Measurements from ENCODE around the gene CHD5. TPM values are rescaled to one million over a fixed set of nuclear protein-coding genes. Genes with fewer than 3 reads are reported as not detected.

CHD5 gene
- polyA plus RNA-seq, 1 donor from 2014 or later = 22.0 TPM

DNA sequence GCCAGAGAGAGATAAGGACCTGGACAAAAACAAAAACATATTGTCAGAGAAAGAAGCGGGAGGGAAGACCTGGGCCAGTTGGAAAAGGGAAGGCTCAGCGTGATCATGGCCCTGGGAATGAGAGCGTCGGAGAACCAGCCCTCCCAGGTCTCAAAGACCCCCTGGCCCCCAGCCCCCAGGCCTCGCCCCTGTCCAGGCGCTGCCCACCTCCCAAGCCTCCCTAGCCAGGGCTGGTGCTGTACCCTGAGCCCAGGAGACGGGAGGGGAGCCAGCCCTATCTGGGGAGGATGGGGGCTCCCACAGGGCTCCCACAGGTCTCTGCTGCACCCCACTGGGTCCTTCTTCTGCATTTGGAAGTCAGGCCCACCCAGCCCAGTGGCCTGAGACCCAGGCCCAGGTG, 15.1 kb downstream of the CHD5 start:
- Histone ChIP-seq H3F3A (ENCODE audit: insufficient read depth, low read length, poor library complexity, severe bottlenecking) (no peaks in the 10 kb centered on the region), H3K27ac (ENCODE audit: low read length) (peak overlapping the region; percentile 96), H3K9ac (ENCODE audit: low read length) (peak overlapping the region; percentile 74), H3K4me2 (ENCODE audit: low read length) (no peak overlapping the region), H3K4me3 (ENCODE audit: low read length) (peak overlapping the region; percentile 50), H3K9me2 (ENCODE audit: insufficient read depth, low read length) (no peaks in the 10 kb centered on the region), H2AFZ (ENCODE audit: low read depth, low read length) (peak overlapping the region; percentile 24), H3K27me3 (ENCODE audit: insufficient read depth, low read depth, low read length) (no peaks in the 10 kb centered on the region), H3K9me3 (ENCODE audit: low read length) (no peaks in the 10 kb centered on the region), H3K36me3 (ENCODE audit: insufficient read depth, low read length) (no peaks in the 10 kb centered on the region), H4K20me1 (ENCODE audit: insufficient read depth) (no peaks in the 10 kb centered on the region), H3K79me2 (replicated peaks; ENCODE audit: insufficient read depth, low read length) (no peaks in the 10 kb centered on the region)
- TF ChIP-seq EZH2 (IDR thresholded peaks at IDR 0.05; ENCODE audit: borderline replicate concordance, insufficient read depth, low read length, poor library complexity, severe bottlenecking) (no peak), RAD21 (conservative IDR thresholded peaks at IDR 0.05) (no peak), POLR2AphosphoS5 (IDR thresholded peaks at IDR 0.05) (no peak), SMC3 (conservative IDR thresholded peaks at IDR 0.05; ENCODE audit: poor library complexity) (no peak), MXI1 (conservative IDR thresholded peaks at IDR 0.05; ENCODE audit: poor library complexity, severe bottlenecking) (no peak), TAF1 (IDR thresholded peaks at IDR 0.05; ENCODE audit: low read depth) (no peak), EP300 (conservative IDR thresholded peaks at IDR 0.05; ENCODE audit: poor library complexity, severe bottlenecking) (no peak)
- TF ChIP-seq, protein P1, sequence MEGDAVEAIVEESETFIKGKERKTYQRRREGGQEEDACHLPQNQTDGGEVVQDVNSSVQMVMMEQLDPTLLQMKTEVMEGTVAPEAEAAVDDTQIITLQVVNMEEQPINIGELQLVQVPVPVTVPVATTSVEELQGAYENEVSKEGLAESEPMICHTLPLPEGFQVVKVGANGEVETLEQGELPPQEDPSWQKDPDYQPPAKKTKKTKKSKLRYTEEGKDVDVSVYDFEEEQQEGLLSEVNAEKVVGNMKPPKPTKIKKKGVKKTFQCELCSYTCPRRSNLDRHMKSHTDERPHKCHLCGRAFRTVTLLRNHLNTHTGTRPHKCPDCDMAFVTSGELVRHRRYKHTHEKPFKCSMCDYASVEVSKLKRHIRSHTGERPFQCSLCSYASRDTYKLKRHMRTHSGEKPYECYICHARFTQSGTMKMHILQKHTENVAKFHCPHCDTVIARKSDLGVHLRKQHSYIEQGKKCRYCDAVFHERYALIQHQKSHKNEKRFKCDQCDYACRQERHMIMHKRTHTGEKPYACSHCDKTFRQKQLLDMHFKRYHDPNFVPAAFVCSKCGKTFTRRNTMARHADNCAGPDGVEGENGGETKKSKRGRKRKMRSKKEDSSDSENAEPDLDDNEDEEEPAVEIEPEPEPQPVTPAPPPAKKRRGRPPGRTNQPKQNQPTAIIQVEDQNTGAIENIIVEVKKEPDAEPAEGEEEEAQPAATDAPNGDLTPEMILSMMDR (IDR thresholded peaks at IDR 0.05; ENCODE audit: poor library complexity, severe bottlenecking) = no peak
- TF ChIP-seq, protein P2, sequence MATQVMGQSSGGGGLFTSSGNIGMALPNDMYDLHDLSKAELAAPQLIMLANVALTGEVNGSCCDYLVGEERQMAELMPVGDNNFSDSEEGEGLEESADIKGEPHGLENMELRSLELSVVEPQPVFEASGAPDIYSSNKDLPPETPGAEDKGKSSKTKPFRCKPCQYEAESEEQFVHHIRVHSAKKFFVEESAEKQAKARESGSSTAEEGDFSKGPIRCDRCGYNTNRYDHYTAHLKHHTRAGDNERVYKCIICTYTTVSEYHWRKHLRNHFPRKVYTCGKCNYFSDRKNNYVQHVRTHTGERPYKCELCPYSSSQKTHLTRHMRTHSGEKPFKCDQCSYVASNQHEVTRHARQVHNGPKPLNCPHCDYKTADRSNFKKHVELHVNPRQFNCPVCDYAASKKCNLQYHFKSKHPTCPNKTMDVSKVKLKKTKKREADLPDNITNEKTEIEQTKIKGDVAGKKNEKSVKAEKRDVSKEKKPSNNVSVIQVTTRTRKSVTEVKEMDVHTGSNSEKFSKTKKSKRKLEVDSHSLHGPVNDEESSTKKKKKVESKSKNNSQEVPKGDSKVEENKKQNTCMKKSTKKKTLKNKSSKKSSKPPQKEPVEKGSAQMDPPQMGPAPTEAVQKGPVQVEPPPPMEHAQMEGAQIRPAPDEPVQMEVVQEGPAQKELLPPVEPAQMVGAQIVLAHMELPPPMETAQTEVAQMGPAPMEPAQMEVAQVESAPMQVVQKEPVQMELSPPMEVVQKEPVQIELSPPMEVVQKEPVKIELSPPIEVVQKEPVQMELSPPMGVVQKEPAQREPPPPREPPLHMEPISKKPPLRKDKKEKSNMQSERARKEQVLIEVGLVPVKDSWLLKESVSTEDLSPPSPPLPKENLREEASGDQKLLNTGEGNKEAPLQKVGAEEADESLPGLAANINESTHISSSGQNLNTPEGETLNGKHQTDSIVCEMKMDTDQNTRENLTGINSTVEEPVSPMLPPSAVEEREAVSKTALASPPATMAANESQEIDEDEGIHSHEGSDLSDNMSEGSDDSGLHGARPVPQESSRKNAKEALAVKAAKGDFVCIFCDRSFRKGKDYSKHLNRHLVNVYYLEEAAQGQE (IDR thresholded peaks at IDR 0.05; ENCODE audit: borderline replicate concordance) = no peak

DNA sequence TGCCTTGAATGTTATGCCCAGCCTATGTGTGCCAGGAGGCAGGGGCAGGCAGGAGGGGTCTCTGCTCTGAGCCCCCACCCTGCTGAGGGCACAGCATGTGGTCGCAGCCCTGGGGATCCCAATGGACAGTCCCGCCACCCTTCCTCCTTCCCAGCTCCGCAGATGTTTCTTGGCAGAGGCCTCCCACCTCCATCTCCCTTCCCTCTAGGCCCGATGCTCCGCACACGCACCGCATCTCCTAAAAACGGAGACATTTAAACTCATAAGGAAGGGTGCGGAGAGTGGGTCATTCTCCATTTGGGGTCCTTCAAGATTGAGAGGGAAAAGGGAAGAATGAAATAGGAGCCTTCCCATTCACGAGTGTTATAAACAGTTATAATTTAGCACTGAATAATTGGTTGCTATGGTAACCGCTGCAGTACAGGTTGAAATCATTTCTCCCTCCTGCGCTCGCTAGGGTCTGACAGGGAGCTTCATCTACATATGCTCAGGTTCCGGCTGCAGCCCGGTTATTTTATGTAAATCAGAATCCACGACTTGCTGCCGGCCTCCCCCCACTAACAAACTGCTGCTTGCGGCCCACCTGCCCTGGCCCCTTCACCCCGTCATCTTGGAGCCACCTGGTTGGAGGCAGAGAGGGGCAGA, 16.0 kb downstream of the CHD5 start:
- no peaks in the 10 kb centered on the region for H3K36me3 ChIP-seq (ENCODE audit: insufficient read depth, low read length)
- no peaks in the 10 kb centered on the region for H3K79me2 ChIP-seq (replicated peaks; ENCODE audit: insufficient read depth, low read length)
- H3K9ac ChIP-seq (ENCODE audit: low read length) = peak overlapping the region; percentile 74
- peak overlapping the region; percentile 50 for H3K4me3 ChIP-seq (ENCODE audit: low read length)
- no peaks in the 10 kb centered on the region for H3K27me3 ChIP-seq (ENCODE audit: insufficient read depth, low read depth, low read length)
- H3F3A ChIP-seq (ENCODE audit: insufficient read depth, low read length, poor library complexity, severe bottlenecking) = no peaks in the 10 kb centered on the region
- no peaks in the 10 kb centered on the region for H4K20me1 ChIP-seq (ENCODE audit: insufficient read depth)
- TF ChIP-seq EP300 (conservative IDR thresholded peaks at IDR 0.05; ENCODE audit: poor library complexity, severe bottlenecking) (peak; percentile 50), SMC3 (conservative IDR thresholded peaks at IDR 0.05; ENCODE audit: poor library complexity) (no peak), EZH2 (IDR thresholded peaks at IDR 0.05; ENCODE audit: borderline replicate concordance, insufficient read depth, low read length, poor library complexity, severe bottlenecking) (no peak), POLR2AphosphoS5 (IDR thresholded peaks at IDR 0.05) (no peak), MXI1 (conservative IDR thresholded peaks at IDR 0.05; ENCODE audit: poor library complexity, severe bottlenecking) (peak; percentile 44), RAD21 (conservative IDR thresholded peaks at IDR 0.05) (no peak)
- TF ChIP-seq, protein P2 (IDR thresholded peaks at IDR 0.05; ENCODE audit: borderline replicate concordance) = peak; percentile 37
- peak overlapping the region; percentile 14 for H3K4me2 ChIP-seq (ENCODE audit: low read length)
- H2AFZ ChIP-seq (ENCODE audit: low read depth, low read length) = peak overlapping the region; percentile 24
- H3K27ac ChIP-seq (ENCODE audit: low read length) = peak overlapping the region; percentile 96
- no peaks in the 10 kb centered on the region for H3K9me3 ChIP-seq (ENCODE audit: low read length)
- H3K9me2 ChIP-seq (ENCODE audit: insufficient read depth, low read length) = no peaks in the 10 kb centered on the region

Measured in neural cell (in vitro differentiated cells).